Measurements from ENCODE around the gene TGIF1. TPM values are rescaled to one million over a fixed set of nuclear protein-coding genes. Genes with fewer than 3 reads are reported as not detected.
A peak's percentile ranks its signal among the peaks of the same experiment; 100 is the strongest.

The TGIF1 gene
- total RNA-seq, 4 donors from 2014 or later = 89.4 to 122 (median 108) TPM

GRCh38 chr18:3429121-3429520, 20.9 kb upstream of the TGIF1 start:
- H3K27me3 ChIP-seq = no peaks in the 10 kb centered on the region
- TF ChIP-seq EP300 (IDR thresholded peaks at IDR 0.05) = no peak
- no peak for TF ChIP-seq POLR2A (IDR thresholded peaks at IDR 0.05)

GRCh38 chr18:3434685-3435084, 15.3 kb upstream of the TGIF1 start:
- H3K4me1 ChIP-seq = no peaks in the 10 kb centered on the region
- no peak overlapping the region for H3K27ac ChIP-seq
- TF ChIP-seq POLR2A (IDR thresholded peaks at IDR 0.05) = no peak
- no peak for TF ChIP-seq EP300 (IDR thresholded peaks at IDR 0.05)
- no peak for TF ChIP-seq CTCF (IDR thresholded peaks at IDR 0.05)
- no peak for TF ChIP-seq POLR2AphosphoS5 (IDR thresholded peaks at IDR 0.05)
- no peaks in the 10 kb centered on the region for H3K9me3 ChIP-seq
- no peak overlapping the region for H3K4me3 ChIP-seq
- no peaks in the 10 kb centered on the region for H3K27me3 ChIP-seq
- H3K36me3 ChIP-seq = no peaks in the 10 kb centered on the region
- 92% methylated on average over 4 of the region's 4 CpGs for WGBS
- no peak for DNase-seq (ENCODE audit: low spot score in 2 of 2)

More at GRCh38 chr18:3429121-3429520, 20.9 kb upstream of the TGIF1 start:
- no peak overlapping the region for H3K4me3 ChIP-seq
- no peaks in the 10 kb centered on the region for H3K36me3 ChIP-seq
- 96% methylated on average over 3 of the region's 3 CpGs for WGBS
- no peak for DNase-seq (ENCODE audit: low spot score in 2 of 2)
- no peaks in the 10 kb centered on the region for H3K4me1 ChIP-seq
- H3K27ac ChIP-seq = no peak overlapping the region
- no peaks in the 10 kb centered on the region for H3K9me3 ChIP-seq

- H3K4me3 ChIP-seq = no peak overlapping the region
- no peak for DNase-seq (ENCODE audit: low spot score in 2 of 2)
- no peaks in the 10 kb centered on the region for H3K9me3 ChIP-seq
- 91% methylated on average over 5 of the region's 5 CpGs for WGBS
- H3K36me3 ChIP-seq = no peaks in the 10 kb centered on the region
- no peaks in the 10 kb centered on the region for H3K4me1 ChIP-seq
- H3K27ac ChIP-seq = no peak overlapping the region
- H3K27me3 ChIP-seq = no peaks in the 10 kb centered on the region
- TF ChIP-seq POLR2A (IDR thresholded peaks at IDR 0.05) (no peak), POLR2AphosphoS5 (IDR thresholded peaks at IDR 0.05) (no peak), CTCF (IDR thresholded peaks at IDR 0.05) (no peak), EP300 (IDR thresholded peaks at IDR 0.05) (no peak)
Observed at GRCh38 chr18:3440341-3440740, 9.6 kb upstream of the TGIF1 start.

GRCh38 chr18:3441290-3441689, 8.7 kb upstream of the TGIF1 start:
- Histone ChIP-seq H3K27me3 (no peaks in the 10 kb centered on the region), H3K27ac (no peak overlapping the region), H3K36me3 (no peaks in the 10 kb centered on the region), H3K9me3 (no peaks in the 10 kb centered on the region), H3K4me3 (no peak overlapping the region), H3K4me1 (peaks cover 5% of the 10 kb centered on the region)
- WGBS = 17% methylated on average over 2 of the region's 2 CpGs
- no peak for DNase-seq (ENCODE audit: low spot score in 2 of 2)
- TF ChIP-seq CTCF (IDR thresholded peaks at IDR 0.05) (peak in 1 of 2 donors; percentile 23), POLR2A (IDR thresholded peaks at IDR 0.05) (no peak)

- Histone ChIP-seq H3K27me3 (no peaks in the 10 kb centered on the region), H3K4me1 (peaks cover 17% of the 10 kb centered on the region), H3K27ac (no peak overlapping the region), H3K4me3 (no peak overlapping the region), H3K36me3 (no peaks in the 10 kb centered on the region), H3K9me3 (no peaks in the 10 kb centered on the region)
- TF ChIP-seq POLR2AphosphoS5 (IDR thresholded peaks at IDR 0.05) (no peak), EP300 (IDR thresholded peaks at IDR 0.05) (no peak), CTCF (IDR thresholded peaks at IDR 0.05) (no peak), POLR2A (IDR thresholded peaks at IDR 0.05) (no peak)
- DNase-seq (ENCODE audit: low spot score in 2 of 2) = no peak
- WGBS = 67% methylated on average over 4 of the region's 4 CpGs
Observed at GRCh38 chr18:3442919-3443318, 7.1 kb upstream of the TGIF1 start.

GRCh38 chr18:3444296-3444695, 5.7 kb upstream of the TGIF1 start:
- Histone ChIP-seq H3K9me3 (no peaks in the 10 kb centered on the region), H3K27me3 (no peaks in the 10 kb centered on the region), H3K4me1 (peaks cover 17% of the 10 kb centered on the region), H3K4me3 (no peak overlapping the region), H3K36me3 (no peaks in the 10 kb centered on the region), H3K27ac (no peak overlapping the region)
- TF ChIP-seq POLR2A (IDR thresholded peaks at IDR 0.05) (no peak), CTCF (IDR thresholded peaks at IDR 0.05) (no peak), POLR2AphosphoS5 (IDR thresholded peaks at IDR 0.05) (no peak), EP300 (IDR thresholded peaks at IDR 0.05) (no peak)
- no peak for DNase-seq (ENCODE audit: low spot score in 2 of 2)
- WGBS = 95% methylated on average over 3 of the region's 3 CpGs
